GM12878 (cell line): Measurements from ENCODE around the gene SLC39A13.

Experiments used
- BHLHE40 ChIP-seq, 2 experiments: fragments of 450-650 bp in 1 of 2; IDR thresholded peaks; 2 replicates each; pipeline ENCODE4 v1.6.1; 2011 to 2017; ENCODE audit warnings: low read depth in 2 of 2, borderline replicate concordance in 1 of 2, improper control_type of control experiment in 1 of 2, low read length in 1 of 2, mild to moderate bottlenecking in 1 of 2
- NFIC ChIP-seq: IDR thresholded peaks from 2 replicates; pipeline ENCODE4 v1.6.1; 2012; ENCODE audit warnings: low read depth, mild to moderate bottlenecking, inconsistent platforms, low read length, moderate library complexity
- NR2F1 ChIP-seq: fragments of 450-650 bp; conservative IDR thresholded peaks from 2 replicates; pipeline ENCODE4 v1.6.1; 2017; ENCODE audit warnings: mild to moderate bottlenecking
- POLR2A ChIP-seq: IDR thresholded peaks from 2 replicates; pipeline ENCODE4 v1.6.1; 2011; ENCODE audit warnings: low read depth, mild to moderate bottlenecking, low read length
- PRDM15 ChIP-seq: fragments of 450-650 bp; formaldehyde crosslinking; IDR thresholded peaks from 2 replicates; pipeline ENCODE4 v1.4.0; 2020; ENCODE audit warnings: mild to moderate bottlenecking, moderate library complexity
- RAD21 ChIP-seq: IDR thresholded peaks from 2 replicates; pipeline ENCODE4 v1.6.1; 2011; ENCODE audit warnings: mild to moderate bottlenecking, low read depth, low read length, moderate library complexity; ENCODE audit not compliant: insufficient read depth
- RELA ChIP-seq: fragments of 450-650 bp; IDR thresholded peaks from 2 replicates; pipeline ENCODE4 v1.8.0; 2014; ENCODE audit warnings: borderline replicate concordance; ENCODE audit not compliant: partially characterized antibody
- REST ChIP-seq: IDR thresholded peaks from 2 replicates; pipeline ENCODE4 v1.6.1; 2012; ENCODE audit warnings: mild to moderate bottlenecking, low read depth, low read length
- STAT3 ChIP-seq: IDR thresholded peaks from 2 replicates; pipeline ENCODE4 v1.6.1; 2011; ENCODE audit warnings: low read depth, low read length, improper control_type of control experiment
- TCF12 ChIP-seq: IDR thresholded peaks from 2 replicates; pipeline ENCODE4 v1.6.1; 2011; ENCODE audit warnings: low read depth, mild to moderate bottlenecking, low read length
- ZNF274 ChIP-seq: IDR thresholded peaks from one replicate; pipeline ENCODE4 v1.8.0; 2011; ENCODE audit not compliant: insufficient read length, insufficient read depth
- ZSCAN29 ChIP-seq: fragments of 450-650 bp; IDR thresholded peaks from 2 replicates; pipeline ENCODE4 v1.6.1; 2017; ENCODE audit warnings: mild to moderate bottlenecking, moderate library complexity
- TF ChIP-seq, protein P1 (sequence below): fragments of 450-650 bp; formaldehyde crosslinking; IDR thresholded peaks from 2 replicates; pipeline ENCODE4 v1.4.0; 2022; ENCODE audit warnings: mild to moderate bottlenecking, moderate library complexity
- TF ChIP-seq, protein P2 (sequence below), 3 experiments: IDR thresholded peaks in 2 of 3; conservative IDR thresholded peaks in 1 of 3; 2 replicates each; pipeline ENCODE4 v1.5.1; 2011; ENCODE audit warnings: low read depth in 3 of 3, low read length in 3 of 3, mild to moderate bottlenecking in 3 of 3, control low read depth in 2 of 3, moderate library complexity in 2 of 3, inconsistent platforms in 1 of 3, mixed read lengths in 1 of 3; ENCODE audit not compliant: control insufficient read depth in 2 of 3, insufficient read depth in 1 of 3; ENCODE audit errors: extremely low read depth in 1 of 3

GRCh38 chr11:47359162-47359561 is 49.2 kb upstream of the SLC39A13 start:
- TF ChIP-seq, protein P1, sequence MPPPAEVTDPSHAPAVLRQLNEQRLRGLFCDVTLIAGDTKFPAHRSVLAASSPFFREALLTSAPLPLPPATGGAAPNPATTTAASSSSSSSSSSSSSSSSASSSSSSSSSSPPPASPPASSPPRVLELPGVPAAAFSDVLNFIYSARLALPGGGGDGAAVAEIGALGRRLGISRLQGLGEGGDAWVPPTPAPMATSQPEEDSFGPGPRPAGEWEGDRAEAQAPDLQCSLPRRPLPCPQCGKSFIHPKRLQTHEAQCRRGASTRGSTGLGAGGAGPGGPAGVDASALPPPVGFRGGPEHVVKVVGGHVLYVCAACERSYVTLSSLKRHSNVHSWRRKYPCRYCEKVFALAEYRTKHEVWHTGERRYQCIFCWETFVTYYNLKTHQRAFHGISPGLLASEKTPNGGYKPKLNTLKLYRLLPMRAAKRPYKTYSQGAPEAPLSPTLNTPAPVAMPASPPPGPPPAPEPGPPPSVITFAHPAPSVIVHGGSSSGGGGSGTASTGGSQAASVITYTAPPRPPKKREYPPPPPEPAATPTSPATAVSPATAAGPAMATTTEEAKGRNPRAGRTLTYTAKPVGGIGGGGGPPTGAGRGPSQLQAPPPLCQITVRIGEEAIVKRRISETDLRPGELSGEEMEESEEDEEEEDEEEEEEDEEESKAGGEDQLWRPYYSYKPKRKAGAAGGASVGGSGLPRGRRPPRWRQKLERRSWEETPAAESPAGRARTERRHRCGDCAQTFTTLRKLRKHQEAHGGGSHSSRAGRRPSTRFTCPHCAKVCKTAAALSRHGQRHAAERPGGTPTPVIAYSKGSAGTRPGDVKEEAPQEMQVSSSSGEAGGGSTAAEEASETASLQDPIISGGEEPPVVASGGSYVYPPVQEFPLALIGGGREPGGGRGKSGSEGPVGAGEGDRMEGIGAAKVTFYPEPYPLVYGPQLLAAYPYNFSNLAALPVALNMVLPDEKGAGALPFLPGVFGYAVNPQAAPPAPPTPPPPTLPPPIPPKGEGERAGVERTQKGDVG = no peak
- TF ChIP-seq REST = no peak
- no peak for TF ChIP-seq ZNF274
- no peak for TF ChIP-seq NFIC
- TF ChIP-seq, protein P2, sequence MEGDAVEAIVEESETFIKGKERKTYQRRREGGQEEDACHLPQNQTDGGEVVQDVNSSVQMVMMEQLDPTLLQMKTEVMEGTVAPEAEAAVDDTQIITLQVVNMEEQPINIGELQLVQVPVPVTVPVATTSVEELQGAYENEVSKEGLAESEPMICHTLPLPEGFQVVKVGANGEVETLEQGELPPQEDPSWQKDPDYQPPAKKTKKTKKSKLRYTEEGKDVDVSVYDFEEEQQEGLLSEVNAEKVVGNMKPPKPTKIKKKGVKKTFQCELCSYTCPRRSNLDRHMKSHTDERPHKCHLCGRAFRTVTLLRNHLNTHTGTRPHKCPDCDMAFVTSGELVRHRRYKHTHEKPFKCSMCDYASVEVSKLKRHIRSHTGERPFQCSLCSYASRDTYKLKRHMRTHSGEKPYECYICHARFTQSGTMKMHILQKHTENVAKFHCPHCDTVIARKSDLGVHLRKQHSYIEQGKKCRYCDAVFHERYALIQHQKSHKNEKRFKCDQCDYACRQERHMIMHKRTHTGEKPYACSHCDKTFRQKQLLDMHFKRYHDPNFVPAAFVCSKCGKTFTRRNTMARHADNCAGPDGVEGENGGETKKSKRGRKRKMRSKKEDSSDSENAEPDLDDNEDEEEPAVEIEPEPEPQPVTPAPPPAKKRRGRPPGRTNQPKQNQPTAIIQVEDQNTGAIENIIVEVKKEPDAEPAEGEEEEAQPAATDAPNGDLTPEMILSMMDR (IDR thresholded peaks at IDR 0.05 in 2 of 3, conservative IDR thresholded peaks at IDR 0.05 in 1 of 3; ENCODE audit: control insufficient read depth in 2 of 3, extremely low read depth in 1 of 3, insufficient read depth in 1 of 3, low read depth in 3 of 3, low read length in 3 of 3) = no peak
- no peak for TF ChIP-seq BHLHE40 (IDR thresholded peaks at IDR 0.05; ENCODE audit: borderline replicate concordance in 1 of 2, low read depth in 2 of 2, low read length in 1 of 2)
- no peak for TF ChIP-seq PRDM15 (CRISPR knock-in tag)
- TF ChIP-seq NR2F1 = no peak
- no peak for TF ChIP-seq POLR2A
- TF ChIP-seq TCF12 = no peak
- no peak for TF ChIP-seq STAT3
- no peak for TF ChIP-seq ZSCAN29
- TF ChIP-seq RAD21 = no peak
- no peak for TF ChIP-seq RELA
